HepG2 (cell line): ENCODE data around the gene NOVA2. TPM values are rescaled to one million over a fixed set of nuclear protein-coding genes. Genes with fewer than 3 reads are reported as not detected.

ENCODE experiments used
- DBP ChIP-seq: sonication (generic); formaldehyde crosslinking; IDR thresholded peaks from 2 replicates; pipeline ENCODE4 v1.4.0; 2020; ENCODE audit warnings: missing genetic modification reagents; ENCODE audit errors: not compliant biosample characterization
- FOXA1 ChIP-seq, 2 experiments: fragments of 450-650 bp in 1 of 2; sonication (generic) in 1 of 2; formaldehyde crosslinking in 1 of 2; IDR thresholded peaks; 2 replicates each; pipeline versions ENCODE4 v1.4.0 to v1.6.1; 2016 to 2020; ENCODE audit warnings: missing genetic modification reagents in 1 of 2
- HOXA3 ChIP-seq: sonication (generic); formaldehyde crosslinking; IDR thresholded peaks from 2 replicates; pipeline ENCODE4 v1.5.0; 2020; ENCODE audit warnings: missing genetic modification reagents
- HOXA9 ChIP-seq: sonication (generic); formaldehyde crosslinking; IDR thresholded peaks from 2 replicates; pipeline ENCODE4 v1.8.1; 2022; ENCODE audit warnings: missing genetic modification reagents, mild to moderate bottlenecking, moderate library complexity, borderline replicate concordance
- KDM6A ChIP-seq: IDR thresholded peaks from 2 replicates; pipeline ENCODE4 v1.6.1; 2016; ENCODE audit warnings: low read depth
- MED1 ChIP-seq: sonication (generic); formaldehyde crosslinking; IDR thresholded peaks from 2 replicates; pipeline ENCODE4 v1.4.0; 2020; ENCODE audit warnings: missing genetic modification reagents
- NFE2 ChIP-seq: sonication (generic); formaldehyde crosslinking; IDR thresholded peaks from 2 replicates; pipeline ENCODE4 v1.4.0; 2020; ENCODE audit warnings: missing genetic modification reagents
- PREB ChIP-seq: sonication (generic); formaldehyde crosslinking; IDR thresholded peaks from 2 replicates; pipeline ENCODE4 v1.4.0; 2020; ENCODE audit warnings: missing genetic modification reagents
- RBM39 ChIP-seq: fragments of 200-400 bp; formaldehyde crosslinking; IDR thresholded peaks from one replicate; pipeline ENCODE4 v1.6.1; 2018; ENCODE audit warnings: antibody characterized with exemption, mild to moderate bottlenecking, low read depth, low read length; ENCODE audit not compliant: poor library complexity, severe bottlenecking
- SMYD3 ChIP-seq: sonication (generic); formaldehyde crosslinking; IDR thresholded peaks from 2 replicates; pipeline ENCODE4 v1.8.1; 2023; ENCODE audit warnings: mild to moderate bottlenecking, missing genetic modification reagents
- SOX5 ChIP-seq: IDR thresholded peaks from 2 replicates; pipeline ENCODE4 v1.6.1; 2016; ENCODE audit warnings: borderline replicate concordance
- SP2 ChIP-seq: sonication (generic); formaldehyde crosslinking; IDR thresholded peaks from 2 replicates; pipeline ENCODE4 v1.5.1; 2020; ENCODE audit warnings: mild to moderate bottlenecking, missing genetic modification reagents
- TBL1XR1 ChIP-seq: fragments of 150-350 bp; IDR thresholded peaks from 2 replicates; pipeline ENCODE4 v1.6.1; 2014; ENCODE audit warnings: borderline replicate concordance, low read length; ENCODE audit not compliant: partially characterized antibody
- THAP9 ChIP-seq: sonication (generic); formaldehyde crosslinking; IDR thresholded peaks from 2 replicates; pipeline ENCODE4; 2020; ENCODE audit warnings: missing genetic modification reagents, mild to moderate bottlenecking, borderline replicate concordance
- TOE1 ChIP-seq: sonication (generic); formaldehyde crosslinking; IDR thresholded peaks from 2 replicates; pipeline ENCODE4 v1.4.0; 2020; ENCODE audit warnings: mild to moderate bottlenecking, missing genetic modification reagents
- ZBTB7A ChIP-seq: sonication (generic); formaldehyde crosslinking; IDR thresholded peaks from 2 replicates; pipeline ENCODE4 v1.8.0; 2022; ENCODE audit warnings: mild to moderate bottlenecking, missing genetic modification reagents
- ZNF12 ChIP-seq: sonication (generic); formaldehyde crosslinking; IDR thresholded peaks from 2 replicates; pipeline ENCODE4 v1.5.0; 2020; ENCODE audit warnings: missing genetic modification reagents
- ZNF350 ChIP-seq: sonication (generic); formaldehyde crosslinking; IDR thresholded peaks from 2 replicates; pipeline ENCODE4 v1.4.0; 2020; ENCODE audit warnings: mild to moderate bottlenecking, low read depth, missing genetic modification reagents, borderline replicate concordance
- ZNF598 ChIP-seq: sonication (generic); formaldehyde crosslinking; IDR thresholded peaks from 2 replicates; pipeline ENCODE4 v1.5.1; 2020; ENCODE audit warnings: mild to moderate bottlenecking, missing genetic modification reagents, borderline replicate concordance
- ZNF788 ChIP-seq: sonication (generic); formaldehyde crosslinking; IDR thresholded peaks from 2 replicates; pipeline ENCODE4 v1.5.0; 2020; ENCODE audit warnings: mild to moderate bottlenecking, missing genetic modification reagents, borderline replicate concordance
- polyA plus RNA-seq, 8 experiments: library from polyadenylated mRNA; depleted of rRNA in 3 of 8; stranded (reverse) in 7 of 8; unstranded in 1 of 8; fragments of >200 nt; fragmentation: Illumina TruSeq in 4 of 8; extraction: Trizol in 4 of 8; gene quantifications; 2 replicates each; pipeline versions ENCODE4 v1.2.1 to v1.2.3, GENCODE V29; 2011 to 2016; ENCODE audit warnings: low read depth in 4 of 8, missing spikeins in 1 of 8, mixed read lengths in 1 of 8; ENCODE audit not compliant: insufficient read depth in 1 of 8
- total RNA-seq, 5 experiments: library from RNA; depleted of rRNA; stranded (reverse); fragments of >200 nt; fragmentation: Illumina TruSeq; extraction: Trizol; gene quantifications; 2 replicates each; pipeline ENCODE4 v1.2.3, GENCODE V29; 2016; ENCODE audit warnings: low read depth in 1 of 5
- TF ChIP-seq, protein P1 (sequence below): sonication (generic); formaldehyde crosslinking; IDR thresholded peaks from 2 replicates; pipeline ENCODE4 v1.8.0; 2022; ENCODE audit warnings: missing genetic modification reagents, mild to moderate bottlenecking, inconsistent platforms, borderline replicate concordance
- TF ChIP-seq, protein P2 (sequence below): sonication (generic); formaldehyde crosslinking; IDR thresholded peaks from 2 replicates; pipeline ENCODE4 v1.5.0; 2020; ENCODE audit warnings: missing genetic modification reagents

Gene NOVA2
- total and polyA plus RNA-seq, 2 of the 13 experiments (the other 11 are each of a cell fraction or from before 2014, with no cell fraction given): not detected

- TF ChIP-seq HOXA9 (CRISPR knock-in tag) (no peak), TOE1 (CRISPR knock-in tag) (no peak), KDM6A (CRISPR knock-in tag) (no peak), ZNF788 (CRISPR knock-in tag) (no peak; the same call in 1 of the 2 replicates), ZNF12 (no peak), MED1 (peak; percentile 13; the same call in 1 of the 2 replicates), SMYD3 (CRISPR knock-in tag) (no peak), PREB (CRISPR knock-in tag) (no peak), SOX5 (peak; percentile 6; the same call in 1 of the 2 replicates), SP2 (CRISPR knock-in tag) (peak; percentile 97), NFE2 (CRISPR knock-in tag) (no peak), RBM39 (peak; percentile 77), TBL1XR1 (no peak), FOXA1 (IDR thresholded peaks at IDR 0.05) (no peak), FOXA1 (CRISPR knock-in tag; IDR thresholded peaks at IDR 0.05) (no peak), ZNF350 (CRISPR knock-in tag) (peak; percentile 48; the same call in 1 of the 2 replicates), ZBTB7A (CRISPR knock-in tag) (peak; percentile 24; the same call in 1 of the 2 replicates), THAP9 (CRISPR knock-in tag) (no peak; the same call in 1 of the 2 replicates), HOXA3 (CRISPR knock-in tag) (peak; percentile 36; the same call in 1 of the 2 replicates), ZNF598 (CRISPR knock-in tag) (no peak; the same call in 1 of the 2 replicates), DBP (CRISPR knock-in tag) (no peak)
- TF ChIP-seq, protein P1, sequence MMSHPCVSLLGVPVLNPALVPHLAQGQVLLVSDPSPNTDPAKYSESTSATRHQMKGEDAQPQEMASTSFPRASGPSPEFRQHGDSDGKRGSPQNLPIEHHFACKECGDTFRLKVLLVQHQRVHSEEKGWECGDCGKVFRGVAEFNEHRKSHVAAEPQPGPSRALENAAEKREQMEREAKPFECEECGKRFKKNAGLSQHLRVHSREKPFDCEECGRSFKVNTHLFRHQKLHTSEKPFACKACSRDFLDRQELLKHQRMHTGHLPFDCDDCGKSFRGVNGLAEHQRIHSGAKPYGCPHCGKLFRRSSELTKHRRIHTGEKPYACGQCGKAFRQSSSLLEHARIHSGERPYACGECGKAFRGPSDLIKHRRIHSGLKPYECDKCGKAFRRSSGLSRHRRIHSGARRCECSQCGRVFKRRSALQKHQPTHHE (CRISPR knock-in tag): no peak
- TF ChIP-seq, protein P2, sequence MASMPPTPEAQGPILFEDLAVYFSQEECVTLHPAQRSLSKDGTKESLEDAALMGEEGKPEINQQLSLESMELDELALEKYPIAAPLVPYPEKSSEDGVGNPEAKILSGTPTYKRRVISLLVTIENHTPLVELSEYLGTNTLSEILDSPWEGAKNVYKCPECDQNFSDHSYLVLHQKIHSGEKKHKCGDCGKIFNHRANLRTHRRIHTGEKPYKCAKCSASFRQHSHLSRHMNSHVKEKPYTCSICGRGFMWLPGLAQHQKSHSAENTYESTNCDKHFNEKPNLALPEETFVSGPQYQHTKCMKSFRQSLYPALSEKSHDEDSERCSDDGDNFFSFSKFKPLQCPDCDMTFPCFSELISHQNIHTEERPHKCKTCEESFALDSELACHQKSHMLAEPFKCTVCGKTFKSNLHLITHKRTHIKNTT (CRISPR knock-in tag): no peak
Measured at GRCh38 chr19:45994998-45995714, 21.5 kb upstream of the NOVA2 start, which contains the start of gene CCDC61 (continued).
